HG03064 (cell line): ENCODE data around the gene TMEM232.
"Not testable (repeated sequence)": the region's sequence is repeated elsewhere in the genome, so short reads cannot be mapped to it uniquely, and the experiment has no call there.

Experiments used
- ATAC-seq: cut with Tn5 transposase; IDR thresholded peaks from one replicate; pipeline ENCODE4 v1.9.1; 2021; ENCODE audit warnings: low read depth; ENCODE audit not compliant: unreplicated experiment

Gene TMEM232

DNA sequence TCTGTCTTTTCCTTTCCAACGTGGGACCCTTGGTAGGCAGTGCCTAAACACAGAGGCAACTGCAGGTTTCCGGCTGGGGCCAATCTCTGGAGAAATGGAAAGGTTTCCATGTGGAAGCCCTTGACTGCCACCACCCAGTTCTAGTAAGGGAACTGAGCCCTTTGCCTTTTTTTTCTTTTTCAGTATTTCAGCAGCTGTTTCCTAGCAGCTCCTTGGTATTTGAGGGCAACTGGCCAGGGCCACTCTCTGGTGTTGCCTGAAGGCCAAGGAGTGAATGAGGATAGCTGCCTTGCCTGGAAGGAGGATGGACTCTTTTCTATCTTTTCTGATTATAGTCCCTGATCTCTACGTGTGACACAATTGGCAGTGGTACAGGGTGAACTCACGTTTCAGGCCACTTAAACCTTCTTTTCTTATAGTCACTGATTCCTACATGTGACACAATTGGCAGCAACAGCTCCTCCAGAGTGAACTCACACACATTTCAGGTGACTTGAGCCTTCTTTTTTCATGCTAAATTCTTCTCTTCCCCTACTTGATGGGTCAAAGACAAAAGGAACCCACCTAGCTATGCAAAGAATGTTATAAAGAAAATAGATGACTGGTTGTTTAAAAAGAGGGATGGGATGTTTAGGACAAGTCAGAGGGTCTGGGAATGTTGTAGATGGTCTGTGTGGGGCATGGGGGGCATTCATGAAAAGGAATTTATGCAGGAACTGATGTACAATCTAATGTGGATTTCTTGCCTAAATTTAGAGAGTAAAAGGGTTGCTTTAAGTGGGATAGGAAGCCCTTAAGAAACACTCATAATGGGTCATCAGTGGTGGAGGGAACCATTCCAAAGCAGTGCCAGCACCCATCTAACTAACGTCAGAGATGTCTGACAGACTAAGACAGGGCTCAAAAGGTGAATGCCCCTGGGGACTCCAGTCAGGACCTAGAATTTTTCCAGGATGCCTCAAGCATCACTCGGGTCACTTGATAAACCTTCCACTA is 190.1 kb downstream of the TMEM232 start:
- ATAC-seq: no peak

DNA sequence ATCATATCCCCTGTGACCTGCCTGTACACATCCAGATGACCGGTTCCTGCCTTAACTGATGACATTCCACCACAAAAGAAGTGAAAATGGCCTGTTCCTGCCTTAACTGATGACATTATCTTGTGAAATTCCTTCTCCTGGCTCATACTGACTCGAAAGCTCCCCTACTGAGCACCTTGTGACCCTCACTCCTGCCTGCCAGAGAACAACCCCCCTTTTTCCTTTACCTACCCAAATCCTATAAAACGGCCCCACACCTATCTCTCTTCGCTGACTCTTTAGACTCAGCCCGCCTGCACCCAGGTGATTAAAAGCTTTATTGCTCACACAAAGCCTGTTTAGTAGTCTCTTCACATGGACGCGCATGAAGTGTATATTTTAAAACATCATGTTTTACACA is 191.3 kb downstream of the TMEM232 start:
- ATAC-seq: not testable (repeated sequence)

DNA sequence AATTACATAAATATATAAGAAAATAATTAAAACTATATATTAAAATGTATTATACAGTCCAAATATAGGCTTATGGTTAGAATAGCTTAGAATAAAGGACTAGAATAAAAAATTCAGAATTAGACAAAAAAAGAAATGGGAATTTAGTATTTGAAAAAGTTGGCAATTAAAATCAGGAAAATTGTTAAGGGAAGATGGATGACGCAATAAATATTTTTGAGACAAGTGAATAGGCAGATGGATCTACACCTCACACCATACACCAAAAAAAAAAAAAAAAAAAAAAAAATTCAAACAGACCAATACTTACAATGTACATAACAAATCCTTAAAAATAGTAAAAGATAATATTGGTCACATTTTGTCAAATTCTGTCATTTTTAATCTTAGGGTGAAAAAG is 200.7 kb downstream of the TMEM232 start:
- no peak for ATAC-seq

DNA sequence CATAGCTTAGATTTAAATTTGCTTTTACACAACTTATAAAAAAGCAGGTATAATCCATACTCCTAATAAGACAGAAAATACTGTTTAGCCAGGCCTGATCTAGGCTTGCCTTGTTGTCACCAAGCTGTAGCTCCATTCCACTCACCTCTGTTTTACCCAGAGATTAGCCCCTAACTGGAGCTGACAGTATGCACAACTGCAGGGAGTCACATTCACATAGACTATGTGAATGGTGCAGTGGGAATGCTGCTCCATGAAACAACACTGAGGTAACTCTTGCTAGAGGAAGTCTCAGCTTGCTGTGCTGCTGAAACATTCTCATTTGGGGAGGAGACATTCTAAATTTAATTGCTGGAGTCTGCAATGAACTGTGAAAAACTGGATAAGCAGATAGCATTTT is 209.1 kb downstream of the TMEM232 start:
- no peak for ATAC-seq

DNA sequence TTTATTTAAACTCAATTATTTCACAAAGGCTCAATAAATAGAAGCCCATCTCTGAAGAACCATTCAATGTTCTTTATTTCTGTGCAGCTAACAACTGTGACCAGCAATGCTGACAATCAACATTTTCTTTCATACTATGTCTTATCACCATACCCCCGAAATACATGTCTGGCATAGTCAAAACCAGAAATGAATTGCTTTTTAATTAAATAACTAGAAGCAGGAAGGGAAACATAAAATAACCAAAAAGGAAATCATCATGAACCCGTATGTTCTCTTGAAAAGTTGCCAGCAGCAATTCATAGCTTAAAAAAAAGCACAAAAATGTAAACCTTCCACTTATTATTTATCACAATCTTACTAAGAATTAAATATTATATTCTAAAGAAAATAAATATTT is 212.4 kb downstream of the TMEM232 start:
- ATAC-seq: no peak

DNA sequence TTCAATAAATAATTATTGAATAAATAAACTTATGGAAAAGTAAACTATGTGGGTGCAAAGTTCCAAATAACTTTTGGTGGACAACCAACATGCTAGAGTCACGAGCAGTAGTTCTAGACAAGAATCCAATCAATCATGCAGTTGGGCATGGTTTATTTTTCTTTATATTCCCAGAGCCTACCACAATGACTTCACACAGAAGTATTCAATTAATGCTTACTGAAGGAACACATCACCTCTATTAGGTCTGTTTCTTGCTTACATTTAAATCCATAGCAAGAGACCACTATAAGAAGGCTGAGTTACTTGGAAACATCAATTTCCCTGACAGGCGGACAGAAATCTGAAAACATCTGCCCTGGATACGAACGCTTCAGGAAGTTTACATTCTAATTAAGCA is 214.2 kb downstream of the TMEM232 start:
- ATAC-seq: no peak

DNA sequence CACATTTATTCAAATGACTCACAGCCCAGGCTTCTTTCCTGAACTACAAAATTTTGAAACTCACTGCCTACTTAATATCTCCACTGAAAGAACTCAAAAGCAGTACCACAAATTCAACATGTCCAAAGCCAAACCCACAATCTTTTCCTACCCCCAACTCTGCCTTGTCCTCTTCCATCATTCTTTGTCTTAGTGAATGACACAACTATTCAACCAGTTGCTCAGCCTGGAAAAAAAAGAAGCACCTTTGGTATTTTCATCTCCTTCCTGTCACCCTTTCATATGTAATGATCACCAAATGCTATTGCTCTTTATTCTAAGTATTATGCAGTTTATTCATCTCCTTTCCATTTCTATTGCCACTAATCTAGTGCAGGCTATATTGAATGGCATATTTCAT is 216.3 kb downstream of the TMEM232 start:
- no peak for ATAC-seq

DNA sequence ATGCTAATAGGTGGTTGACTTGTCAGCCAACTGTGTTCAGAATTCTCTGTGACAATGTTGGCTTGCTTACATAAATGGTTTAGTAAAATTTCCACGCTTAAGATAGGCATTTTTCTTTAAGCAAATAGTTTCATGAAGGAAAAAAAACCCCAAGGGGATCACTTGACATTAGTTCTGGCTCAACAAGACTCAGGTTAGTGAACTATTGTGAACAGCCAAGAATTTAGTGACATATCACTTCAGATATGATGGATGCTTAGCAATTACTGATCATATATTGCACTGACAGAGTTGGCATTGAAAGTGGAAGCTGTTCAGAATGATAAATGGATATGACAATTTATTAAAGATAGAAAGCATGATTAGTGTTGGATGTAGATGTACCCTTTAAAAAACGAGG is 218.5 kb downstream of the TMEM232 start:
- no peak for ATAC-seq

DNA sequence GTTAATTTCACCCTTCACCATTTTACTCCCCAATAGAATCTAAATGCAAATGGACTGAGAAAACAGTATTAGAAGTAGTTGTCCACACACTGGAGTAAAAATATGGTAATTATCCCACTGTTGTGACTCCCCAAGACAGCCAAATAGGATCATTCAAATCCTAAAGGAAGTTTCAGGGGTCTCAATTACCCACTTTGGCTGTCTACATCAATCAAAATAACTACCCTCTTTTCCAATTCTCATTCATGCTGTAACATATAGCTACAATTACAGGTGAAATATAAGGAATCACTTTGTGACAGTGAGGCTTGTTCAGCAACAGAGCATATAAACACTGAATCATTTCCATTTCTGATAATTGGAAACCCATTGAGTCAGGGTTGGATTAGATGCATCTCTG is 220.1 kb downstream of the TMEM232 start:
- no peak for ATAC-seq

DNA sequence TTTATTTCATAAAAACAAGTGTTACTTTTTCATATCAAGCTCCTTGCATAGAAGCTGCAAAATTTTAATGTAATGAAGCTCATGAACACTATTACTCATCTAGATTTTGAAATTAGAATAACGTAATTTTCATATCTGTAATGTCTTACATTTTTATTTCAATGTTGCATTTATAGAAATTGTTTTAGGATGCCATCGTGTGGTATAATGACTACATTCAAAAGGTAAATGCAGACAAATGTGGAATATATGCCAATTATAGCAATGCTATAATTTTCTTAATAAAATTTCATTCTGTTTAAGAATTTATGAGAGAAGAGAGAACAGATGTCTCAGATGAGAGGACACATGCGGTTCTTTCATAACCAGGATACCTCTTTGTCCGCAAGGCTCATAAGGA is 230.2 kb downstream of the TMEM232 start:
- ATAC-seq: no peak

DNA sequence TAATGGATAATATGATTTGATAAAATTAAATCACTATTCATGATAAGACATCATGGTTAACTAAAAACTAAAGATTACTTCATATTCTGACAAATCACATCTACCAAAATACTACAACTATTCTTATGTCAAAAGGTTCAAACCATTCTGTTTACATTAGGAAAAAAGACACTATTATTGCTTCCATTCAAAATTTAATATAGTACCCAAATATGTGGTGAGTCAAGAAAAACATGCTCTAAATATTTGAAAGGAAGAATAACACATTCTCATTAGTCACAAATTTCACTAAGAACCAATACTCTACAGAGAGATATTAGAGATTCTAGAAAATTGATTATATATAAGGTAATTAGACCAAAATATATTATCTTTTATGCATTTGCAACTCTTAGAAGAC is 234.0 kb downstream of the TMEM232 start:
- no peak for ATAC-seq

DNA sequence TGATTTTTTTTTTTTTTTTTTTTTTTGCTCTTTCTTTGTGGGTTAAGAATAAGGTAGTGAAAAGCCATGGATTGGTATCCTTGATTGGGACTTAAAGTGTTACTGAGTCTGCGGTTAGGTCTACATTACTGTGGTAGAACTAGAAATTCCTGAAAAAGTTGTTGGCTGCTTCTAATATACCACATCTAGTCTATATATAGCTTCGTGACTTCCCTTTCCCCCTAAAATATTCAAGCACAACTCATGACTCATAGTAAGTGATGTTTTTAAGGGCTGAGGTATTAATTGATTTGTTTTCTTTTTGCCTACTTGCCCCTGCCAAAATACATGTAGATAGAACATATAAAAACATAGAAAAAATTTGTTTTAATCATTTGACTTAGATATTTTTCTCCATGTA is 247.6 kb downstream of the TMEM232 start:
- ATAC-seq: no peak

DNA sequence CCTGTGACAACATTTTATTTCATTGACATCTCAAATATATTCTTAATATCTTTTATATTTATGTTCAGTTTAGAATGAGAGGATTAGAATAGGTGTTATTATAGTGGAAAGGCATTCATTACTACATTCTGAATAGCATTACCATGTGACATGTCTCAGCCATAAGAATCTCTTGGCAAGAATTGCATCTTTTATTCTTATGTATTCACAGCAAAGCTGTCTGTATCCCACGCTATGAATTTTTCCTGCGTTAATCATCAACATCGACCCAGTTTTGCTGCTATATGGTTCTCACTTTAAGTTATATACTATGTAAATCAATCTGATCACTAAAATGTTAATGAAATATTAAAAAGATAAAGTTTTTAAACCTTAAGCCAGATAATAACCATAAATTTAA is 248.6 kb downstream of the TMEM232 start:
- ATAC-seq: no peak

DNA sequence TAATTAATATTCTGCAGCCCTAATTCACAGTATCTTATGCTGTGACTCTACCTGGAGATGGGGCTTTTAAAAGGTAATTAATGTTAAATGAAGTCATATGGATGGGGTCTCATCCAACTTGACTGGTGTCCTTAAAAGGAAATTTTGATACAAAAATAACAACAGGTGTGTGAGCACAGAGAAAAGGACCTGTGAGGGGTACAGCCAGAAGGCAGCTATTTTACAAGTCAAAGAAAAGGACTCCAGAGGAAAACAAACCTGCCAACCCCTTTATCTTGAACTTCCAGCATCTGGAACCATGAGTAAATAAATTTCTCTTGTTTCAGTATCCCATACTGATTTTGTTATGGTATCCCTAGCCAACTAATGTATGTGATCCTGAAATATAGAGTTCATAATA is 250.3 kb downstream of the TMEM232 start:
- no peak for ATAC-seq

DNA sequence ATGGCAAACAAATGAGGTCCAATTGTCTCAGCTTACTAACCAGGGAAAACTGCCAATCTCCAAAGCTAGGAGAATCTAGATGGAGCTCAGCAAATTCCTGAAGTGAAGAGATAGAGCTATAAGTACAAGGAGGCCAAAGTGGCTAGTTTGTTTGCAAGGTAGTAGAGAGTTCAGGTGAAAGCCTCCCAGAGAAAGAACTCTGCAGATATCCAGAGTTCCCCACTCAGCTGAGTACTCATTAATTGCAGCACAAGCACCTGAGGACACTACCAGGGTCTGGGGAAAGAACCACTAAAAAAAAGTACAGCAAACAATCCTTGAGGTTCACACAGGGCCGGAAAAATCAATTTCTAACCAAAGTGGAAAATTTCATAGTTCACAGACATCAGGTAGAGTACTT is 250.9 kb downstream of the TMEM232 start:
- no peak for ATAC-seq

DNA sequence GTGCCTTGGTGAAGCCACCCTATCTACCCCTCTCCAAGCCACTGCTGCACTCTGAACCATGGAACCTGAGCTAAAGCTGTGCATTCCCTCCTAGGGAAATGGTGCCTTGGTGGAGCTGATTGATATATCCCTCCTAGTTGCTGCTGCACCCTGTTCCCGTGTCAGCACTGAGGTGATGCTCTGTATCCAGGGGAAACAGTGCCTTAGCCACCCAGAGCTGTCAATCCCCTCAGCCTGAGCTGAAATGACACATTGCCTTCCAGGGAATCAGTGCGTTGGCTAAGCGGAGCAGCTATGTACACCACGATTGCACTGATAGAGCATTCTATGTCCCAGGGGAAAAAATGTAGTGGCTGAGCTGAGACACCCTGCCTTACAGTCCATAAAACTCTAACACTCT is 257.0 kb downstream of the TMEM232 start:
- no peak for ATAC-seq

DNA sequence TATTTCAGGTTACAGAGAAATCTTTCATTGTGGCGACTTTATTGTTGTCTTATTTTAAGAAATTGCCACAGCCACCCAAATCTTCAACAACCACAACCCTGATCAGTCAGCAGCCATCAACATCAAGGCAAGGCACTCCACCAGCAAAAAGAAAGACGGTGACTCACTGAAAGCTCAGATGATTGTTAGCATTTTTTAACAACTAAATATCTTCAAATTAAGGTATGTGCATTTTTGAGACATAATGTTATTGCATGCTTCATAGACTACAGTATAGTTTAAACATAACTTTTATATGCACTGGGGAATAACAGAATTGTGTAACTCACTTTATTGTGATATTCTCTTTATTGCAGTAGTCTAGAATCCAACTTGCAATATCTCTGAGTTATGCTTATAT is 263.4 kb downstream of the TMEM232 start:
- no peak for ATAC-seq

DNA sequence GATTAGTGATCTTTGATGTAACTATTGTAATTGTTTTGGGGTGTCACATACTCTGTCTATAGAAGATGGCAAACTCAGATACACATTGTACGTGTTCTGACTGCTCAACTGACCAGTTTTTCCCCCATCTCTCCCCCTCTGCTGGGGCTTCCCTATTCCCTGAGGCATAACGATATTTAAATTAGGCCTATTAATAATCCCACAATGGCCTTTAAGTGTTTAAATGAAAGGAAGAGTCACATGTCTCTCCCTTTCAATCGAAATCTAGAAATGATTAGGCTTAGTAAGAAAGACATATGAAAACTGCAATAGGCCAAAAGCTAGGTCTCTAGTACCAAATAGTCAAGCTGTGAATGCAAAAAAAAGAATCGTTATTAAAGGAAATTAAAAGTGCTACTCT is 265.6 kb downstream of the TMEM232 start:
- ATAC-seq: no peak

DNA sequence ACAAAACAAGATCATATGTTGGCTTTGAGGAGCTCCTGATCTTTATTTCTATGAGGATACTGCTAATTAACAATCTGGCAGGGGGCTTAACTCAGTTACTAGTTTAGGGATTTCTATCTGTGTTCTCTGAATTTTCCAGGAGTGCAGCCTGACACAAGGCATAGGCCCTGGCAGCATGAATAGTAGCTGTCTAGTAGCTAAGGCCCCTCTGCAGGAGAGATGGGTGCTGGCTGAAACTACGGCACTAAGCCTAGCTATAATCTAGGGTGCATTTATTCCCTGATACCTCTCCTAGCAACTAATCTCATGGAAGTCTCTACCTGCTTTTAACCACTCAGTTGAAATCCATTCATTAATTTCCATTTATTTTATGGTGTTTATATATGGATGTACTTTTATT is 268.2 kb downstream of the TMEM232 start:
- ATAC-seq: no peak

DNA sequence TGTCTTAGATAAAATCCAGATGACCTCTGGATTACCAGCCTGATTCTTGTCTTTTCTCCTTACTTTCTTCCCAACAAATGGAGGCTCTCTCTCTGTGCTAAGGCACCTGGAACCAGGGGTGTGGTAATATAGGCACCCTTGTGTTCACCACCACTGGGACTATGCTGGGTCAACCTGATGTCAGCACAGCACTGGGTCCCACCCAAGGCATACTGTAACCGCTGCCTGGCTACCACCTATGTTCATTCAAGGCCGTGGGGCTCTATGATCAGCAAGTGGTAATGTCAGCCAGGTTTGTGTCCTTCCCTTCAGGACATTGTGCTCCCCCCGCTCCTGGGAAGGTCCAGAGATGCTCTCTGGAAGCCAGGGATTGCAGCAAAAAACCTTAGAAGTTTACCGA is 283.6 kb downstream of the TMEM232 start:
- no peak for ATAC-seq

DNA sequence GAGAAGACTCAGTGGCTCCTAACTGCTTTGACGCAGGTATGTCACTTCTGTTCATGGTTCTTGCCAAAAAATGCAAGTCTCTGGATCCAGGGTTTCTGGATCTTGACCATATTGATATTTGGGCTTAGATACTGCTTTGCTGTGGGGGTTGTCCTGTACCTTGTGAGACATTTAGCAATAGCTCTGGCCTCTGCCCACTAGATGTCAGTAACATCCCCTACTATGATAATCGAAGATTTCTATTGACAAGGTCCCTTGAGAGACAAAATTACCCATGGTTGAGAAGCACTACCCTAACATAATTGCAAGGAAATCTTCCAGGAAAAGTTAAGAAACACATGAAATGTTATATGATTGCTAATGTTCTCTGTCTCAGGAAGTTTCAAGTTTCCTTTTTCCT is 285.4 kb downstream of the TMEM232 start:
- peak; percentile 67 for ATAC-seq

DNA sequence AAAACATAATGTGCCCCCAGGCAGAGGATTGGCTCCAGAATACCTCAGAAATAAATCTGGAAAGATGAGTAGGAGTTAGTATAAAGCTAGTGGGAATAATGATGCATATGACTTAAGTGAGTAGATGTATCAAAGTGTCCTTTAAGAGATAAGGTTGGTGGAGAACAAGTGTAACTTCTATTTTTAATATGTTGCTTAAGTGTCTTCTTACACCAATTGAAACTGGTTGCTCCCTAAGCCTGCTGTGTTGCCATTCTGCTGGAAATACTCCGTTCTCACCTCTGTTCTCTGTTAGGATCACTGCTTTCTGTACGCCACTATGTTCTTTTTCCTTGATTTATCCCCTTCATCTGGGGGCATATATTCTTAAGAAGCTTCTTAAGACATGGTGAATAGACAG is 286.4 kb downstream of the TMEM232 start:
- ATAC-seq: no peak

DNA sequence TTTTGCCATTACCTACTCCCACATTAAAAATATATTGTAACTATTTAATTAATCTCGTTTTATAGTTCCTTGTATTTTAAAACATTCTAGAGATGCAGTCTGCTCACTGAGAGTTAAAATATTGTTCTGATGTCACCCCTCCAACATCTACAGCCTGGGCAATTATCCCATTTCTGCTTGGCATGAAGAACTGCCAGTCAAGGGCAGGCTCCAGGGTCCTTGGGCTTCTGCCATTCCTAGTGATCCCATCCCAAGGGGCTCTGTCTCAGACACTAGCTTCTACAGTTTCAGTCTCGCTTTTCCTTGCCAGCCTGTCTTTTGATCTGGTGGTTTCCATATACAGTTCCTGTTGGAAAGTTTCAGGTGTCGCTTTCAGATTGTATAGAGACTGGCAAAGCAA is 287.2 kb downstream of the TMEM232 start:
- no peak for ATAC-seq
